ENCODE results near the gene QRICH1. TPM values are rescaled to one million over a fixed set of nuclear protein-coding genes. Genes with fewer than 3 reads are reported as not detected.

The QRICH1 gene
- total and polyA plus RNA-seq, 2 of the 4 experiments (the other 2 are of a cell fraction), result 62.7 to 77.3 TPM

DNA sequence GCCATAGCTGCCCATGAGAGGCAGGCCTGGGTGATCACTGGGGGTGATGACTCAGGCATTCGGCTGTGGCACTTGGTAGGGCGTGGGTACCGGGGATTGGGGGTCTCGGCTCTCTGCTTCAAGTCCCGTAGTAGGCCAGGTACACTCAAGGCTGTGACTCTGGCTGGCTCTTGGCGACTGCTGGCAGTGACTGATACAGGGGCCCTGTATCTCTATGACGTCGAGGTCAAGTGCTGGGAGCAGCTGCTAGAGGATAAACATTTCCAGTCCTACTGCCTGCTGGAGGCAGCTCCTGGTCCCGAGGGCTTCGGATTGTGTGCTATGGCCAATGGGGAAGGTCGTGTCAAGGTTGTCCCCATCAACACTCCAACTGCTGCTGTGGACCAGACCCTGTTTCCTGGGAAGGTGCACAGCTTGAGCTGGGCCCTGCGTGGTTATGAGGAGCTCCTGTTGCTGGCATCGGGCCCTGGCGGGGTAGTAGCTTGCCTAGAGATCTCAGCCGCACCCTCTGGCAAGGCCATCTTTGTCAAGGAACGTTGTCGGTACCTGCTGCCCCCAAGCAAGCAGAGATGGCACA is 81.3 kb downstream of the QRICH1 start:
- dilution Hi-C loops (cut with HindIII; ENCODE audit: low sequenced_read_pairs, unreplicated experiment) (no loop called here), in situ Hi-C loops (cut with MboI; ENCODE audit: low sequenced_read_pairs) (no loop called here), intact Hi-C loops (cut with micrococcal nuclease) (no loop called here)
- Histone ChIP-seq H3K27me3 (ENCODE audit: control insufficient read depth, insufficient read depth, low read length) (no peaks in the 10 kb centered on the region), H2AFZ (replicated peaks; ENCODE audit: low read length, poor library complexity) (no peak overlapping the region), H2BK120ac (ENCODE audit: low read depth, low read length) (no peak overlapping the region), H3K27ac (ENCODE audit: insufficient read depth, low read length) (no peak overlapping the region), H3K79me1 (ENCODE audit: low read depth in 1 of 2, low read length in 2 of 2) (peaks cover 8 to 81% of the 10 kb centered on the region in 2 experiments; a peak in 3 of 4 replicates), H2BK5ac (ENCODE audit: low read depth, low read length, poor library complexity, severe bottlenecking) (no peak overlapping the region), H4K91ac (ENCODE audit: insufficient read depth, low read depth, low read length) (no peak overlapping the region), H2BK15ac (ENCODE audit: low read depth, low read length) (no peak overlapping the region), H2AK5ac (ENCODE audit: low read depth, low read length) (no peak overlapping the region), H3K9ac (ENCODE audit: low read depth, low read length) (no peak overlapping the region), H3K56ac (ENCODE audit: extremely low read depth, insufficient read depth, low read length) (no peak overlapping the region), H3K9me1 (ENCODE audit: insufficient read depth, low read length) (peaks cover 17% of the 10 kb centered on the region), H3K36me3 (ENCODE audit: control insufficient read depth, insufficient read depth, low read length) (peaks cover 53% of the 10 kb centered on the region), H3K4me2 (ENCODE audit: low read depth, low read length) (no peak overlapping the region), H3K4me3 (ENCODE audit: insufficient read depth, low read depth, low read length) (no peak overlapping the region), H3K23ac (ENCODE audit: low read depth, low read length) (no peak overlapping the region), H3K18ac (ENCODE audit: low read depth, low read length) (no peak overlapping the region), H3K14ac (replicated peaks; ENCODE audit: low read depth, low read length) (no peak overlapping the region), H4K8ac (ENCODE audit: low read depth in 2 of 2, low read length in 2 of 2) (no peak overlapping the region), H3K4ac (ENCODE audit: low read depth, low read length) (no peak overlapping the region), H4K20me1 (ENCODE audit: insufficient read depth, low read length) (peaks cover 58% of the 10 kb centered on the region), H2AK9ac (replicated peaks; ENCODE audit: low read depth, low read length, poor library complexity) (no peak overlapping the region), H4K5ac (ENCODE audit: low read depth, low read length) (no peak overlapping the region), H2BK20ac (ENCODE audit: low read depth, low read length) (no peak overlapping the region), H3K4me1 (ENCODE audit: control insufficient read depth, insufficient read depth, low read length) (peaks cover 13% of the 10 kb centered on the region), H3K9me3 (ENCODE audit: control insufficient read depth, insufficient read depth, low read length) (no peaks in the 10 kb centered on the region)
- CTCF ChIA-PET, result interaction anchor here (0.5 kb wide), 1 partner anchor 232 kb away, joined by 4 read pairs; no protein-coding TSS in a partner anchor
- DNase-seq (no peak), ATAC-seq (ENCODE audit: low read depth) (no peak)
- TF ChIP-seq CEBPB (IDR thresholded peaks at IDR 0.05; ENCODE audit: low read depth, low read length) (no peak), MAFK (IDR thresholded peaks at IDR 0.05; ENCODE audit: low read depth, low read length) (no peak)
- WGBS, 2 experiments (ENCODE audit: extremely low coverage in 2 of 2, insufficient read length in 1 of 2), result 94% methylated on average over 3 of the region's 17 CpGs; no CpG with 5 or more reads in 1 of the 2 experiments
- no TSS peak for BruUV-seq (replicated peaks)
- POLR2A ChIA-PET (ENCODE audit: unreplicated experiment), result interaction anchor here (0.6 kb wide), 1 partner anchor 20 kb away, joined by 3 read pairs; no protein-coding TSS in a partner anchor
